ENCODE data around the gene IGDCC3.

DNA sequence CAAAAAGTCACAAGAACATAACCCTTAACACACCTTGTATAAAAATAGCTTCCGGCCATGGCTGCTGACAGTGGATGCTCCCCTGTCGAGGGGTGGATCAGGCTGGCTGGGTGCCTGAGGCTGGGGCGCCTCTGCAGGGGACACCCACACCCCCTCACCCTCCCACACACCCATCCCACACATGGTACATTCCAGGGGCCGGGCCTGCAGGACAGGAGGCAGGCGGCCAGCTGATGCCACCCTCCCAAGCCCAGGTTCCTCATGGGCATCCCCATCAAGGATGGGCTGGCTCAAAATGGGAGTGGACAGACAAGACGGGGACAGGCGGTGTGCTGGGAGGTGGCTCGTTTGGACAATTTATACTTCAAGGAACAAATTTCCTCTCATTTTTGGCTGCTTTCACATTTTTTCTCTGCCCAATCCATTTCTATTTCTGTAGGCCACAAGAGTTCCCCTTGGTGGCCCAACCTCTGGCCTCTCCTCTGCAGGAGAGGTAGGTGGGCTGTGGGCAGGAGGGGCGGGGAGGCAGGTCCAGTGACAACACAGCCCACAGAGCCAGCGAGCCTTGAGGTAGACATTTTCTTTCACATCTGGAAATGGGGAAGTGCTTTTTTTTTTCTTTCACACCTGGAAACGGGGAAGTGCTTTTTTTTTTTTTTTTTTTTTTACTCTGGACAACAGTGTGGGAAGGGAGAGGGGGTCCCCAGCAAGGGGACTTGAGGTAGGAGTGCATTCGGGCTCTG is 50.0 kb downstream of the IGDCC3 start:
- TF ChIP-seq NR2C2 (IDR thresholded peaks at IDR 0.05; ENCODE audit: borderline replicate concordance, control insufficient read depth, insufficient read length, low read depth) (no peak), EED (IDR thresholded peaks at IDR 0.05; ENCODE audit: low read depth) (no peak), SMAD5 (IDR thresholded peaks at IDR 0.05; ENCODE audit: low read depth) (no peak), EZH2 (IDR thresholded peaks at IDR 0.05; ENCODE audit: borderline replicate concordance, control insufficient read depth, low read depth, low read length) (no peak), POLR2AphosphoS5 (IDR thresholded peaks at IDR 0.05; ENCODE audit: low read length) (no peak), TBL1XR1 (IDR thresholded peaks at IDR 0.05; ENCODE audit: low read depth, low read length) (no peak), HDGF (IDR thresholded peaks at IDR 0.05) (no peak), CBX3 (IDR thresholded peaks at IDR 0.05; ENCODE audit: borderline replicate concordance, low read depth) (no peak), MYC (IDR thresholded peaks at IDR 0.05; ENCODE audit: insufficient read depth, insufficient read length, insufficient replicate concordance, low read length, severe bottlenecking) (no peak), SRF (IDR thresholded peaks at IDR 0.05; ENCODE audit: low read depth in 2 of 2, low read length in 2 of 2) (no peak), ATF7 (IDR thresholded peaks at IDR 0.05; ENCODE audit: low read depth) (no peak), KDM1A (IDR thresholded peaks at IDR 0.05; ENCODE audit: borderline replicate concordance) (no peak)
- TF ChIP-seq, protein P1, sequence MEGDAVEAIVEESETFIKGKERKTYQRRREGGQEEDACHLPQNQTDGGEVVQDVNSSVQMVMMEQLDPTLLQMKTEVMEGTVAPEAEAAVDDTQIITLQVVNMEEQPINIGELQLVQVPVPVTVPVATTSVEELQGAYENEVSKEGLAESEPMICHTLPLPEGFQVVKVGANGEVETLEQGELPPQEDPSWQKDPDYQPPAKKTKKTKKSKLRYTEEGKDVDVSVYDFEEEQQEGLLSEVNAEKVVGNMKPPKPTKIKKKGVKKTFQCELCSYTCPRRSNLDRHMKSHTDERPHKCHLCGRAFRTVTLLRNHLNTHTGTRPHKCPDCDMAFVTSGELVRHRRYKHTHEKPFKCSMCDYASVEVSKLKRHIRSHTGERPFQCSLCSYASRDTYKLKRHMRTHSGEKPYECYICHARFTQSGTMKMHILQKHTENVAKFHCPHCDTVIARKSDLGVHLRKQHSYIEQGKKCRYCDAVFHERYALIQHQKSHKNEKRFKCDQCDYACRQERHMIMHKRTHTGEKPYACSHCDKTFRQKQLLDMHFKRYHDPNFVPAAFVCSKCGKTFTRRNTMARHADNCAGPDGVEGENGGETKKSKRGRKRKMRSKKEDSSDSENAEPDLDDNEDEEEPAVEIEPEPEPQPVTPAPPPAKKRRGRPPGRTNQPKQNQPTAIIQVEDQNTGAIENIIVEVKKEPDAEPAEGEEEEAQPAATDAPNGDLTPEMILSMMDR (IDR thresholded peaks at IDR 0.05 in 2 of 3, conservative IDR thresholded peaks at IDR 0.05 in 1 of 3; ENCODE audit: control insufficient read depth in 2 of 3, extremely low read depth in 1 of 3, insufficient read depth in 1 of 3, low read depth in 3 of 3, low read length in 3 of 3) = no peak
